ENCODE measurements around the gene KLHL36. TPM values are rescaled to one million over a fixed set of nuclear protein-coding genes. Genes with fewer than 3 reads are reported as not detected.

Gene KLHL36
- total and polyA plus RNA-seq, 9 of the 15 experiments (the other 6 are each of a cell fraction or from before 2014, with no cell fraction given) = 2.1 to 51.2 (median 18.5) TPM

DNA sequence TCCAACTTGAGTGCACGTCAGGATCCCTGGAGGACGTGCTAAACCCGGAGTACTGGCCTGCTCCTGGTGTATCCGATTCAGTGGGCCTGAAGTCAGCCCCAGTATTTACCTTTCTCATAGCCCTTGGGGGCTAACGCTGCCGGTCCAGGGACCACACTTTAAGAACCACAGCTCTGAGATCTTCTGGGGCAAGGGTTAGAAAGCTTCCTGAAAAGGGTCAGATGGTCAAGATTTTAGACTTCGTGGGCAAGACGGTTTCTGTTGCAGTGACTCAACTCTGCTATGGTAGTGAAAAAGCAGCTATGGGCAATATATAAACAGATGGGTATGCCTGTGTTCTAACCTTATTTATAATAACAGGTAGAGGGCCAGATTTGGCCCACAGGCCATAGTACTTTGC, 36.9 kb downstream of the KLHL36 start:
- no peaks in the 10 kb centered on the region for H3K79me2 ChIP-seq (ENCODE audit: control insufficient read depth, insufficient read depth, low read length)
- H3K9ac ChIP-seq (ENCODE audit: insufficient read depth in 1 of 2, low read depth in 2 of 2, low read length in 2 of 2) = peak overlapping the region in 1 of 2 experiments; percentile 17; a peak in 1 of 4 replicates
- peaks cover 21 to 23% of the 10 kb centered on the region in 2 experiments for H3K27me3 ChIP-seq (ENCODE audit: control insufficient read depth in 2 of 2, insufficient read depth in 2 of 2, low read length in 2 of 2)
- FAIRE-seq (no peak), DNase-seq (ENCODE audit: extremely low read depth in 1 of 4, low spot score in 3 of 4) (no peak), ATAC-seq (no peak)
- no peak overlapping the region for H3K4me3 ChIP-seq
- no peak overlapping the region for H3K27ac ChIP-seq (ENCODE audit: extremely low read depth, low read depth, low read length)
- H3K9me3 ChIP-seq (replicated peaks; ENCODE audit: control insufficient read depth, insufficient read depth, low read depth, low read length) = 0 out of 2 replicates have a peak, but pooled peaks cover 5% of the 10 kb centered on the region
- ChIA-PET POLR2A (interaction anchor here (0.7 to 1.7 kb wide), 4 partner anchors 11 to 283 kb away, joined by 3 to 4 read pairs (median 4); no protein-coding TSS in a partner anchor), CTCF (ENCODE audit: low intra/inter-chr PET ratio) (no interaction called here)
- no peaks in the 10 kb centered on the region for H4K20me1 ChIP-seq (replicated peaks; ENCODE audit: control insufficient read depth, insufficient read depth, low read length)
- intact Hi-C loops (cut with micrococcal nuclease) (no loop called here), in situ Hi-C loops (cut with MboI) (no loop called here)
- H2AFZ ChIP-seq (ENCODE audit: low read depth, low read length) = no peak overlapping the region
- no peaks in the 10 kb centered on the region for H3K9me1 ChIP-seq (ENCODE audit: control insufficient read depth, insufficient read depth, low read length)
- TF ChIP-seq MYC (IDR thresholded peaks at IDR 0.05; ENCODE audit: low read depth, low read length) (no peak), MYC (CRISPR knock-in tag; IDR thresholded peaks at IDR 0.05; ENCODE audit: borderline replicate concordance, low read depth) (no peak), ZC3H8 (IDR thresholded peaks at IDR 0.05) (no peak)
- H3K36me3 ChIP-seq (ENCODE audit: control insufficient read depth, insufficient read depth, low read length) = no peaks in the 10 kb centered on the region
- no peak overlapping the region for H3K4me2 ChIP-seq (ENCODE audit: insufficient read depth, low read length)
- H3K4me1 ChIP-seq (replicated peaks in 1 of 2; ENCODE audit: control insufficient read depth in 2 of 2, insufficient read depth in 2 of 2, low read length in 2 of 2) = no peaks in the 10 kb centered on the region; a peak in 1 of 5 replicates
- 13% methylated on average over 8 of the region's 8 CpGs for WGBS (ENCODE audit: insufficient coverage, low coverage, missing lambda C conversion rate)
- BruUV-seq (replicated peaks) = no TSS peak

DNA sequence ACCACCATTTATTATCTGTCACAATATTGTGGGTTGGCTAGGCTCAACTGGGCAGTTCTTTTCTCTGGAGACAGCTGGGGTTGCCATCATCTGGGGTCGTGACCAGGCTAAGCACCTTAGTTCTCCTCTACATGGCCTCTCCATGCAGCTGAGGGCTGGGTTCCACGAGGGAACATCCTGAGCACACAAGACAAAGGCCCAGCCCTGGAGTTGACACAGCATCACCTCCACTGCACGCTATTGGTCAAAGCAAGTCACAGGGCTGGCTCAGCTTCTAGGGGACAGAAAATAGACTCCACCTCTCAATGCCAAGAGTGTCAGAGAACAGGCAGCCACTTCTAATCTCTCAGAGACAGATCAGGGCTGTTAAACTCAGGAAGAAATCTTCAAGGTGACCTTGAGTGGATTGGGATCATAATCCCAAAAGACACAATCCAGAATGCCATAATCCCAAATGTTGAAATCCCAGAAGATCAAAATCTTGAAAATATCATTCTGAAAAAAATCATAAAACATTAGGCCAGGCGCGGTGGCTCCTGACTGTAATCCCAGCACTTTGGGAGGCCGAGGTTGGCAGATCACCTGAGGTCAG, 38.5 kb downstream of the KLHL36 start:
- 0 out of 2 replicates have a peak, but pooled peaks cover 5% of the 10 kb centered on the region for H3K9me3 ChIP-seq (replicated peaks; ENCODE audit: control insufficient read depth, insufficient read depth, low read depth, low read length)
- peak; percentile 66 for FAIRE-seq
- TF ChIP-seq, protein P1, sequence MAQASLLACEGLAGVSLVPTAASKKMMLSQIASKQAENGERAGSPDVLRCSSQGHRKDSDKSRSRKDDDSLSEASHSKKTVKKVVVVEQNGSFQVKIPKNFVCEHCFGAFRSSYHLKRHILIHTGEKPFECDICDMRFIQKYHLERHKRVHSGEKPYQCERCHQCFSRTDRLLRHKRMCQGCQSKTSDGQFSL (CRISPR knock-in tag; IDR thresholded peaks at IDR 0.05) = no peak
- TF ChIP-seq, protein P1 (tag; IDR thresholded peaks at IDR 0.05) = no peak
- TF ChIP-seq FOXA3 (CRISPR knock-in tag; conservative IDR thresholded peaks at IDR 0.05 in 1 of 2, IDR thresholded peaks at IDR 0.05 in 1 of 2) (0 out of 4 replicates have a peak, but pooled peaks of 1 of the 2 experiments have one; percentile 17), ESRRA (IDR thresholded peaks at IDR 0.05; ENCODE audit: borderline replicate concordance, low read depth) (peak; percentile 96), ZNF146 (CRISPR knock-in tag; IDR thresholded peaks at IDR 0.05; ENCODE audit: unreplicated experiment) (no peak), RBM17 (IDR thresholded peaks at IDR 0.05; ENCODE audit: borderline replicate concordance, low read depth, low read length) (no peak), TRIM28 (IDR thresholded peaks at IDR 0.05) (no peak)
- TF ChIP-seq, protein P2, sequence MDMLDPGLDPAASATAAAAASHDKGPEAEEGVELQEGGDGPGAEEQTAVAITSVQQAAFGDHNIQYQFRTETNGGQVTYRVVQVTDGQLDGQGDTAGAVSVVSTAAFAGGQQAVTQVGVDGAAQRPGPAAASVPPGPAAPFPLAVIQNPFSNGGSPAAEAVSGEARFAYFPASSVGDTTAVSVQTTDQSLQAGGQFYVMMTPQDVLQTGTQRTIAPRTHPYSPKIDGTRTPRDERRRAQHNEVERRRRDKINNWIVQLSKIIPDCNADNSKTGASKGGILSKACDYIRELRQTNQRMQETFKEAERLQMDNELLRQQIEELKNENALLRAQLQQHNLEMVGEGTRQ (CRISPR knock-in tag; IDR thresholded peaks at IDR 0.05) = peak; percentile 74
- TF ChIP-seq, protein P3, sequence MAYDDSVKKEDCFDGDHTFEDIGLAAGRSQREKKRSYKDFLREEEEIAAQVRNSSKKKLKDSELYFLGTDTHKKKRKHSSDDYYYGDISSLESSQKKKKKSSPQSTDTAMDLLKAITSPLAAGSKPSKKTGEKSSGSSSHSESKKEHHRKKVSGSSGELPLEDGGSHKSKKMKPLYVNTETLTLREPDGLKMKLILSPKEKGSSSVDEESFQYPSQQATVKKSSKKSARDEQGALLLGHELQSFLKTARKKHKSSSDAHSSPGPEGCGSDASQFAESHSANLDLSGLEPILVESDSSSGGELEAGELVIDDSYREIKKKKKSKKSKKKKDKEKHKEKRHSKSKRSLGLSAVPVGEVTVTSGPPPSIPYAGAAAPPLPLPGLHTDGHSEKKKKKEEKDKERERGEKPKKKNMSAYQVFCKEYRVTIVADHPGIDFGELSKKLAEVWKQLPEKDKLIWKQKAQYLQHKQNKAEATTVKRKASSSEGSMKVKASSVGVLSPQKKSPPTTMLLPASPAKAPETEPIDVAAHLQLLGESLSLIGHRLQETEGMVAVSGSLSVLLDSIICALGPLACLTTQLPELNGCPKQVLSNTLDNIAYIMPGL (CRISPR knock-in tag; IDR thresholded peaks at IDR 0.05) = no peak

More for the DNA sequence above, 38.5 kb downstream of the KLHL36 start:
- Histone ChIP-seq H3K4me1 (replicated peaks in 1 of 2; ENCODE audit: control insufficient read depth in 2 of 2, insufficient read depth in 2 of 2, low read length in 2 of 2) (peaks cover 0 to 4% of the 10 kb centered on the region in 2 experiments; a peak in 3 of 5 replicates), H3K79me2 (ENCODE audit: control insufficient read depth, insufficient read depth, low read length) (no peaks in the 10 kb centered on the region), H3K4me2 (ENCODE audit: insufficient read depth, low read length) (no peak overlapping the region), H4K20me1 (replicated peaks; ENCODE audit: control insufficient read depth, insufficient read depth, low read length) (no peaks in the 10 kb centered on the region), H3K9me1 (ENCODE audit: control insufficient read depth, insufficient read depth, low read length) (no peaks in the 10 kb centered on the region), H2AFZ (ENCODE audit: low read depth, low read length) (peak overlapping the region; percentile 54), H3K4me3 (no peak overlapping the region), H3K9ac (ENCODE audit: insufficient read depth in 1 of 2, low read depth in 2 of 2, low read length in 2 of 2) (no peak overlapping the region), H3K36me3 (ENCODE audit: control insufficient read depth, insufficient read depth, low read length) (no peaks in the 10 kb centered on the region), H3K27ac (ENCODE audit: extremely low read depth, low read depth, low read length) (no peak overlapping the region), H3K27me3 (ENCODE audit: control insufficient read depth in 2 of 2, insufficient read depth in 2 of 2, low read length in 2 of 2) (peaks cover 7 to 12% of the 10 kb centered on the region in 2 experiments; a peak in 4 of 5 replicates)
- no TSS peak for BruUV-seq (replicated peaks)
- POLR2A ChIA-PET = interaction anchor here (0.7 to 1.4 kb wide), 4 partner anchors 14 to 43 kb away, joined by 3 read pairs; no protein-coding TSS in a partner anchor
- intact Hi-C loops (cut with micrococcal nuclease) (no loop called here), in situ Hi-C loops (cut with MboI) (no loop called here)
- peak in 2 of 4 experiments; percentile 52 to 64 for DNase-seq (ENCODE audit: extremely low read depth in 1 of 4, low spot score in 3 of 4)
- WGBS (ENCODE audit: insufficient coverage, low coverage, missing lambda C conversion rate) = 49% methylated on average over 6 of the region's 6 CpGs
- ATAC-seq = peak; percentile 91
- CTCF ChIA-PET (ENCODE audit: low intra/inter-chr PET ratio) = no interaction called here
